ENCODE data around the gene BICRAL.
"Not testable (repeated sequence)": the region's sequence is repeated elsewhere in the genome, so short reads cannot be mapped to it uniquely, and the experiment has no call there.

BICRAL gene

DNA sequence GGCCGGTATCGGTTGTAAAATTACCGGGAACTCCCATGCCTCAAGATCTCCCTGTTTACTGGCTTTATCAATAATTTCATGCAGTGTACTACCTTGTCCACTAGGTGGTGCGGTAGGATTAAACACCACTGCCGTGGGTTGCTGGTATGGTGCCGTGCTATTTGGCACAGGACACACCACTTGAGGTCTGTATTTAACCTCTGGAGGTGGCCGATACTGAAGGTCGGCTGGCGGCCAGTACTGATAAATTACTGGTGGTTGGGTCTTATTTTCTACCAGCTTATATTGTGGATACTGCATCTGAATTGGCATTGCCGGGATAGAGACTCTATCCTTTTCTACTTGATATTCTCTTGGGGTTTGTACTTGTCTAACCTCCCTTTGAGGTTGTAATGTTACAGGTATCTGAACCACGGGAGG, 119.7 kb downstream of the BICRAL start:
- peak; percentile 44 for DNase-seq

DNA sequence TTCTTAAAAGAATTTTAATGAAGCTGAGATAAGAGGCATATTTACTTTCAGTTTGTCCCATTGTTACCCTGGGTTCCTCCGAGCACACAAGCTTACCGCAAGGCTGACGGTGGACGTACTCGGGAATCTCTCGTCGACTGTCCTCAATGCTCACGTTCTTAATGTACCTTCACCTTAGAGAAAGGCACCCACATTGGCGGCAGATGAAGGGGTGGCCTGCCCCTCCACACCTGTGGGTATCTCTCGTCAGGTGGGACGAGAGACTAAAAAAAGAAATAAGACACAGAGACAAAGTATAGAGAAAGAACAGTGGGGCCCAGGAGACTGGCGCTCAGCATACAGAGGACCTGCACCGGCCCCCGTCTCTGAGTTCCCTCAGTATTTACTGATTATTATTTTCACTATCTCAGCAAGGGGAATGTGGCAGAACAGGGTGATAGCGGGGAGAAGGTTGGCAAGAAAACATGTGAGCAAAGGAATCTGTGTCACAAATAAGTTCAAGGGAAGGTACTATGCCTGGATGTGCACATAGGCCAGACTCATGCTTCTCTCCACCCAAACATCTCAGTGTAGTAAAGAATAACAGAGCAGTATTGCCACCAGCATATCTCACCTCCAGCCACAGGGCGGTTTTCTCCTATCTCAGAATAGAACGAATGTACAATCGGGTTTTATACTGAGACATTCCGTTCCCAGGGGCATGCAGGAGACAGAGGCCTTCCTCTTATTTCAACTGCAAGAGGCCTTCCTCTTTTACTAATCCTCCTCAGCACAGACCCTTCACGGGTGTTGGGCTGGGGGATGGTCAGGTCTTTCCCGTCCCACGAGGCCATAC, 120.8 kb downstream of the BICRAL start:
- not testable (repeated sequence) for DNase-seq

DNA sequence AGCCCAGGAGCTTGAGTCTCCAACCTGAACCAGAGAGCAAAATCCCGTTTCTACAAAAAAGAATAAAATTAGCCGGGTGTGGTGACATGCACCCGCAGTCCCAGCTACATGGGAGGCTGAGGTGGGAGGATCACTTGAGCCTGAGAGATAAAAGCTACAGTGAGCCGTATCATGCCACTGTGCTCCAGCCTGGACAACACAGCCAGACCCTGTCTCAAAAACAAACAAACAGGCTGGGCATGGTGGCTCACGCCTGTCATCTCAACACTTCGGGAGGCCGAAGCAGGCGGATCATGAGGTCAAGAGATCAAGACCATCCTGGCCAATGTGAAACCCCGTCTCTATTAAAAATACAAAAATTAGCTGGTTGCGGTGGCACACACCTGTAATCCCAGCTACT, 122.6 kb downstream of the BICRAL start:
- no peak for DNase-seq

DNA sequence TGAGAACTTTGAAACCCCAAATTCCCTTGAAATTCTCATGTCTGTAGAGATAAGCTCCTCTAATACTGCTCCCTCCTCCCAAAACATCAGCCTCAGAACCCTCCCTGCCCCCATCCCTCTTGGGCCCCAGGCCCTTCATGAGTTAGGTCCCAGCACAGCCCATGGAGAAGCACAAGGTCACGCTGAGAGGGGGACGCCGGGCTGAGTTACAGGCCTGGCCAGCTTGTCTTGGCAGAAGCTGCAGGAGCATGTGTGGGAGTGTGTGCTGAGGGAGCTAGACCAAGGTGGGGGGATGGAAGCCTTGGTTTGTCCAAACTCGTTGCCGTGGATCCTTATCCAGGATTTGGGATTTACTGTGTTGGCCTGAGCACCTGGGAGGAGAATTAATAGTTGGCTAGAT, 125.5 kb downstream of the BICRAL start:
- no peak for DNase-seq

DNA sequence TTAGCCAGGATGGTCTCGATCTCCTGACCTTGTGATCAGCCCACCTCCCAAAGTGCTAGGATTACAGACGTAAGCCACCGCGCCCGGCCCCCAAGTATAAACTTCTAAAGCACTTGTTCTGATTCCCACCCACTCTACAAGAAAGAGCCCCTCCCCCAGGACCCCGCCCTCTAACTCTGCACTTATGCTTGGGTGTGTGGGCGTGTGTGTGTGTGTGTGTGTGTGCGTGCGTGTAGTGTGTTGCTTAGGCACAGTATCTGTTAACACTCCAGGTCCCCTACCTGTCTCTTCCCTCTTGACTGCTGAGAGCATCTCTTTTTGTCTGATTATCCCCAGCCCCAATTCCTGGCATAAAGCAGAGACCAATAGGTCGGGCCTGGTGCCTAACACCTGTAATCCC, 128.0 kb downstream of the BICRAL start:
- no peak for DNase-seq

DNA sequence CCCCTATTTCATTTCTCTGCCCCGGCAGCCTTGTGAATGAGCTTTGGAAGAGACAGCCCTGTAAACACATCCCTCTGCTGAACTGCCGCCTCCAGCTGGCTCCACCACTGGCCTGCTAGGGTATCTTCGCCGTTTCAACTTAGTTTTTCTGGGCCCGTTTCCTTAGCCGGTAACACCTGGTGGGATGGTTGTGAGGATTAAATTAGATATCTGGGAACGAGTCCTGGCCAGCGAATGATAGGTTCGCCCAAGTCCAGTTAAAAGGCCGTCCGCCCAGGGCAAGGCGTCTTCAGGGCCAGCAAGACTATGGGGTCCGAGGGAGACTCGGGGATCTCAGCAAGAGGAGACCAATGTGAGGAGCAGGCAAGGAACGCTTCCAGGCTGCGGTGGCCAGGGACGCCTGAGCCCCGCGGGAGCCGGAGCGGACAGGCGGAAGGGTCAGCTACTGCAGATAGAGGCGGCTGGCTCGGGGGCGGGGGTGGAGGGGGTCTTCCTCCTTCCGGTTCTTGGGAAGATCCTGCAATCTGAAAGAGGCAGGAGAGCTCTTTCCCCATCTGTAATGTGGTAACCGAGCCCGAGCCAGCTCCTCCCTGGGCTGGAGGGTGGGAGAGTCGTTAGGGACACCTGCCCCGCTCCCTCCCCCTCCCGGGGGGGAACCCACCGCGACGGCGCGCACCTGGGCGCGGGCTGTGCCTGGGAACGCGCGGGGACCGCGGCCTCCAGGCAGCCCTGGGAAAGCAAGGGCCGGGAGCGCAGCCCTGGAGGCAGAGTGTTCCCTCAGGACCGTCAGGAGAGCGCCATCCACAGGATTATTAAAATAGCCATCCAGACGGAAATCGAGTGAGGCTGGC, 129.5 kb downstream of the BICRAL start:
- DNase-seq, result no peak

DNA sequence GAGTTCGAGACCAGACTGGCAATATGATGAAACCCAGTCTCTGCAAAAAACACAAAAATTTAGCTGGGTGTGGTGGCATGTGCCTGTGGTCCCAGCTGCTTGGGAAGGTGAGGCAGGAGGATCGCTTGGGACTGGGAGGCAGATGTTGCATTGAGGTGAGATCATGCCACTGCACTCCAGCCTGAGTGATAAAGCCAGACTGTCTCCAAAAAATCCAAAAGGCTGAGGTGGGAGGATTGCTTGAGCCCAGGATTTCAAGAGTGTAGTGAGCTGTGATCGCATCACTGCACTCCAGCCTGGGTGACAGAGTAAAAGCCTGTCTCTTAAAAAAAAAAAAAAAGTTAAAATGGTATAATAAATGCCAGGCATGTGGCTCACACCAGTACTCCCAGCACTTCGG, 132.7 kb downstream of the BICRAL start:
- DNase-seq, result no peak

DNA sequence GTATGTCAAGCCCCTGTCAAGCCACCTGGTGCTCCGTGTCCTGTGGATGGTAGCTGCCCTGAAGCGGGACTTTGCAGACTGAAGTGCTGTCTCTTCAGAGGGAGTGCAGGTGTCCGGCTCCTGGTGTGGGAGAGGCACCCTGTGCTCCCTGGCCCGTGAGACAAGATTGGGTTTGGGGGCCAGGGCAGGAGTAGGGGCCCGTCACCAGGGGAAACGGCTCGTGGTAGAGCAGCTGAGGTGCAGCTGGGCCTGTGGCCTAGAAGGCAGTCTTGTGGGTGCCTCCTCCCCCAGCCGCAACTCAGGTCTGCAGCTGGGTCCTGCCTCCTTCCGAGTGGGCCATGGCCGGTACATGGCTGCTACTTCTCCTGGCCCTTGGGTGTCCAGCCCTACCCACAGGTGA, 133.9 kb downstream of the BICRAL start, which contains the start of gene PTCRA:
Gene PTCRA, plus strand, starts transcription at position 322 of the 400 bp plus-strand sequence. Its CDS starts 17 bp downstream, at position 339.
- no peak for DNase-seq

DNA sequence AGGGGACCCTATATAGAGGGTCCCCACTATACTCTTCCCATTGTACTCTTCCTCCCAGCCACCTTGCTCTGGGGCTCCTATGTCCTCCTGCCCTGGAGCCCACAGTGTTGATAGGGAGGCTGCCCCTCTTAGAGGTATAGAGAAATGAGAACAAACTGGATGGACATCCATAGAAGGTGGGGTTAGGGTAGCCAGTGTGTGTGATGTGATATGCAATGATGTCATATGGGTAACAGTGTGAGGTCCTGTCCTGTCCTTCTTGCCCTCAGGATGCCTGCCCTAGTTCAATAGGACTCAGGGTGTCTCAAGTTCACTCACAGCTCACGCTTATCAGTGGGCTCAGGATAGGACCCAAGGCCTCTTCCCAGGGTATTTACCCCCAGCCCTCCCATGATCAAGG, 134.4 kb downstream of the BICRAL start:
- no peak for DNase-seq
